ENCODE results near the gene DPYD. TPM values are rescaled to one million over a fixed set of nuclear protein-coding genes. Genes with fewer than 3 reads are reported as not detected.

The DPYD gene
- total RNA-seq, 1 experiment from 2014 or later, result 0.46 TPM

GRCh38 chr1:97726386-97726785 lies 194.4 kb downstream of the DPYD start:
- no peaks in the 10 kb centered on the region for H3K36me3 Mint-ChIP-seq
- H3K4me1 Mint-ChIP-seq, result no peaks in the 10 kb centered on the region
- no peak for DNase-seq (ENCODE audit: low spot score)
- H3K27me3 Mint-ChIP-seq (ENCODE audit: low read depth), result no peaks in the 10 kb centered on the region
- no peak overlapping the region for H3K4me3 Mint-ChIP-seq
- H3K27ac Mint-ChIP-seq, result no peak overlapping the region
- H3K9me3 Mint-ChIP-seq, result no peaks in the 10 kb centered on the region
- ATAC-seq, result no peak
- ChIA-PET CTCF (no interaction called here), POLR2A (no interaction called here)
- TF ChIP-seq PRRX2 (CRISPR knock-in tag; IDR thresholded peaks at IDR 0.05) (no peak), ETV6 (CRISPR knock-in tag; IDR thresholded peaks at IDR 0.05) (no peak), ZNF121 (CRISPR knock-in tag; IDR thresholded peaks at IDR 0.05) (no peak), EMX1 (CRISPR knock-in tag; IDR thresholded peaks at IDR 0.05) (no peak)
- TF ChIP-seq, protein P1, sequence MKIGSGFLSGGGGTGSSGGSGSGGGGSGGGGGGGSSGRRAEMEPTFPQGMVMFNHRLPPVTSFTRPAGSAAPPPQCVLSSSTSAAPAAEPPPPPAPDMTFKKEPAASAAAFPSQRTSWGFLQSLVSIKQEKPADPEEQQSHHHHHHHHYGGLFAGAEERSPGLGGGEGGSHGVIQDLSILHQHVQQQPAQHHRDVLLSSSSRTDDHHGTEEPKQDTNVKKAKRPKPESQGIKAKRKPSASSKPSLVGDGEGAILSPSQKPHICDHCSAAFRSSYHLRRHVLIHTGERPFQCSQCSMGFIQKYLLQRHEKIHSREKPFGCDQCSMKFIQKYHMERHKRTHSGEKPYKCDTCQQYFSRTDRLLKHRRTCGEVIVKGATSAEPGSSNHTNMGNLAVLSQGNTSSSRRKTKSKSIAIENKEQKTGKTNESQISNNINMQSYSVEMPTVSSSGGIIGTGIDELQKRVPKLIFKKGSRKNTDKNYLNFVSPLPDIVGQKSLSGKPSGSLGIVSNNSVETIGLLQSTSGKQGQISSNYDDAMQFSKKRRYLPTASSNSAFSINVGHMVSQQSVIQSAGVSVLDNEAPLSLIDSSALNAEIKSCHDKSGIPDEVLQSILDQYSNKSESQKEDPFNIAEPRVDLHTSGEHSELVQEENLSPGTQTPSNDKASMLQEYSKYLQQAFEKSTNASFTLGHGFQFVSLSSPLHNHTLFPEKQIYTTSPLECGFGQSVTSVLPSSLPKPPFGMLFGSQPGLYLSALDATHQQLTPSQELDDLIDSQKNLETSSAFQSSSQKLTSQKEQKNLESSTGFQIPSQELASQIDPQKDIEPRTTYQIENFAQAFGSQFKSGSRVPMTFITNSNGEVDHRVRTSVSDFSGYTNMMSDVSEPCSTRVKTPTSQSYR (CRISPR knock-in tag; IDR thresholded peaks at IDR 0.05), result no peak
- TF ChIP-seq, protein P2, sequence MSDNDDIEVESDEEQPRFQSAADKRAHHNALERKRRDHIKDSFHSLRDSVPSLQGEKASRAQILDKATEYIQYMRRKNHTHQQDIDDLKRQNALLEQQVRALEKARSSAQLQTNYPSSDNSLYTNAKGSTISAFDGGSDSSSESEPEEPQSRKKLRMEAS (CRISPR knock-in tag; IDR thresholded peaks at IDR 0.05), result no peak

DNA sequence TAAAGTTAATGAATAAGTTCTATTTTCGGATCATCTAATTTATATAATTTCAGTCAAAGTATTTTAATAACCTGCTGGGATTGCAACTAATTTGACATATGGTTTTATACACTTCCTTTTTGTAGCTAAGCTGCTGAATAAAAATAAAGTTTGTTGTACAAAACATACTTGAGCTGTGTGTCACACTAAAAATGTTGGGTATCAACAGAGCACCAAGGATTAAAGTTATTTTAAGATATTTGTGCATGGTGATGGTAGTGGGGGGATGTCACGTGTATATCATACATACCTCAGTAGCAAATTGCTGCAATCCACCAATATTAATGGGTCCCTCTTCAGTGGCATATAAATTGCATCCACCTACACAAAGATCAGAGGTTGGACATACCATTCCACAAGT lies 199.6 kb downstream of the DPYD start:
- CTCF ChIA-PET, result no interaction called here
- no peak overlapping the region for H3K4me3 Mint-ChIP-seq
- H3K27me3 Mint-ChIP-seq (ENCODE audit: low read depth), result no peaks in the 10 kb centered on the region
- no peak overlapping the region for H3K27ac Mint-ChIP-seq
- peaks cover 8% of the 10 kb centered on the region for H3K9me3 Mint-ChIP-seq
- H3K4me1 Mint-ChIP-seq, result no peaks in the 10 kb centered on the region
- POLR2A ChIA-PET, result no interaction called here
- TF ChIP-seq ZNF396 (CRISPR knock-in tag; IDR thresholded peaks at IDR 0.05; ENCODE audit: borderline replicate concordance) (no peak), ATF1 (CRISPR knock-in tag; IDR thresholded peaks at IDR 0.05) (no peak), ETV6 (CRISPR knock-in tag; IDR thresholded peaks at IDR 0.05) (no peak), ELF4 (CRISPR knock-in tag; IDR thresholded peaks at IDR 0.05; ENCODE audit: low read depth) (no peak)
- no peak for ATAC-seq
- DNase-seq (ENCODE audit: low spot score), result no peak
- H3K36me3 Mint-ChIP-seq, result no peaks in the 10 kb centered on the region

GRCh38 chr1:97712980-97713379 lies 207.9 kb downstream of the DPYD start:
- TF ChIP-seq MXD4 (CRISPR knock-in tag; IDR thresholded peaks at IDR 0.05; ENCODE audit: borderline replicate concordance), result no peak
- no peak for TF ChIP-seq IRF2 (CRISPR knock-in tag; IDR thresholded peaks at IDR 0.05; ENCODE audit: borderline replicate concordance, low read depth)
- no peak for TF ChIP-seq SMAD3 (CRISPR knock-in tag; IDR thresholded peaks at IDR 0.05; ENCODE audit: borderline replicate concordance)
- no peak for TF ChIP-seq NFATC4 (CRISPR knock-in tag; IDR thresholded peaks at IDR 0.05)
- TF ChIP-seq FOXJ3 (CRISPR knock-in tag; IDR thresholded peaks at IDR 0.05; ENCODE audit: borderline replicate concordance), result no peak
- TF ChIP-seq, protein P1 (CRISPR knock-in tag; IDR thresholded peaks at IDR 0.05), result no peak
- TF ChIP-seq, protein P3, sequence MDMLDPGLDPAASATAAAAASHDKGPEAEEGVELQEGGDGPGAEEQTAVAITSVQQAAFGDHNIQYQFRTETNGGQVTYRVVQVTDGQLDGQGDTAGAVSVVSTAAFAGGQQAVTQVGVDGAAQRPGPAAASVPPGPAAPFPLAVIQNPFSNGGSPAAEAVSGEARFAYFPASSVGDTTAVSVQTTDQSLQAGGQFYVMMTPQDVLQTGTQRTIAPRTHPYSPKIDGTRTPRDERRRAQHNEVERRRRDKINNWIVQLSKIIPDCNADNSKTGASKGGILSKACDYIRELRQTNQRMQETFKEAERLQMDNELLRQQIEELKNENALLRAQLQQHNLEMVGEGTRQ (CRISPR knock-in tag; IDR thresholded peaks at IDR 0.05), result no peak
- no peak for TF ChIP-seq ZNF232 (CRISPR knock-in tag; IDR thresholded peaks at IDR 0.05)
- TF ChIP-seq, protein P4, sequence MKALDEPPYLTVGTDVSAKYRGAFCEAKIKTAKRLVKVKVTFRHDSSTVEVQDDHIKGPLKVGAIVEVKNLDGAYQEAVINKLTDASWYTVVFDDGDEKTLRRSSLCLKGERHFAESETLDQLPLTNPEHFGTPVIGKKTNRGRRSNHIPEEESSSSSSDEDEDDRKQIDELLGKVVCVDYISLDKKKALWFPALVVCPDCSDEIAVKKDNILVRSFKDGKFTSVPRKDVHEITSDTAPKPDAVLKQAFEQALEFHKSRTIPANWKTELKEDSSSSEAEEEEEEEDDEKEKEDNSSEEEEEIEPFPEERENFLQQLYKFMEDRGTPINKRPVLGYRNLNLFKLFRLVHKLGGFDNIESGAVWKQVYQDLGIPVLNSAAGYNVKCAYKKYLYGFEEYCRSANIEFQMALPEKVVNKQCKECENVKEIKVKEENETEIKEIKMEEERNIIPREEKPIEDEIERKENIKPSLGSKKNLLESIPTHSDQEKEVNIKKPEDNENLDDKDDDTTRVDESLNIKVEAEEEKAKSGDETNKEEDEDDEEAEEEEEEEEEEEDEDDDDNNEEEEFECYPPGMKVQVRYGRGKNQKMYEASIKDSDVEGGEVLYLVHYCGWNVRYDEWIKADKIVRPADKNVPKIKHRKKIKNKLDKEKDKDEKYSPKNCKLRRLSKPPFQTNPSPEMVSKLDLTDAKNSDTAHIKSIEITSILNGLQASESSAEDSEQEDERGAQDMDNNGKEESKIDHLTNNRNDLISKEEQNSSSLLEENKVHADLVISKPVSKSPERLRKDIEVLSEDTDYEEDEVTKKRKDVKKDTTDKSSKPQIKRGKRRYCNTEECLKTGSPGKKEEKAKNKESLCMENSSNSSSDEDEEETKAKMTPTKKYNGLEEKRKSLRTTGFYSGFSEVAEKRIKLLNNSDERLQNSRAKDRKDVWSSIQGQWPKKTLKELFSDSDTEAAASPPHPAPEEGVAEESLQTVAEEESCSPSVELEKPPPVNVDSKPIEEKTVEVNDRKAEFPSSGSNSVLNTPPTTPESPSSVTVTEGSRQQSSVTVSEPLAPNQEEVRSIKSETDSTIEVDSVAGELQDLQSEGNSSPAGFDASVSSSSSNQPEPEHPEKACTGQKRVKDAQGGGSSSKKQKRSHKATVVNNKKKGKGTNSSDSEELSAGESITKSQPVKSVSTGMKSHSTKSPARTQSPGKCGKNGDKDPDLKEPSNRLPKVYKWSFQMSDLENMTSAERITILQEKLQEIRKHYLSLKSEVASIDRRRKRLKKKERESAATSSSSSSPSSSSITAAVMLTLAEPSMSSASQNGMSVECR (CRISPR knock-in tag; IDR thresholded peaks at IDR 0.05; ENCODE audit: borderline replicate concordance), result no peak
- TF ChIP-seq, protein P2 (CRISPR knock-in tag; IDR thresholded peaks at IDR 0.05), result no peak
- no peak for TF ChIP-seq TEAD4 (CRISPR knock-in tag; IDR thresholded peaks at IDR 0.05)
- ChIA-PET CTCF (interaction anchor here (1.5 kb wide), 1 partner anchor 755 kb away, joined by 3 read pairs; no protein-coding TSS in a partner anchor), POLR2A (no interaction called here)
- Mint-ChIP-seq H3K4me1 (no peaks in the 10 kb centered on the region), H3K27me3 (ENCODE audit: low read depth) (no peaks in the 10 kb centered on the region), H3K27ac (no peak overlapping the region), H3K9me3 (peaks cover 6% of the 10 kb centered on the region), H3K36me3 (no peaks in the 10 kb centered on the region), H3K4me3 (no peak overlapping the region)
- DNase-seq (ENCODE audit: low spot score) (no peak), ATAC-seq (no peak)

Data from WTC11 (cell line).